Upper lobe of left lung (tissue), 6 donors: ENCODE measurements around the gene DPYSL3. TPM values are rescaled to one million over a fixed set of nuclear protein-coding genes. Genes with fewer than 3 reads are reported as not detected.

Experiments
- ATAC-seq, 2 donors: fragments of 200-7000 bp; cut with Tn5 transposase; one replicate each; pipeline ENCODE4 v1.9.1; 2022; ENCODE audit warnings: mild to moderate bottlenecking in 2 of 2, moderate library complexity in 2 of 2; ENCODE audit not compliant: low FRiP score in 2 of 2
- DNase-seq, 2 donors: peaks; one replicate each; pipeline ENCODE4 v3.0.0-alpha.2; 2019 to 2020
- H3K27ac ChIP-seq, 4 donors: fragments of 200-600 bp; sonication (generic); one replicate each; pipeline ENCODE4 v1.5.1; 2016 to 2019
- H3K27me3 ChIP-seq, 4 donors: fragments of 200-600 bp; sonication (generic); one replicate each; pipeline ENCODE4 v1.5.1; 2017 to 2019
- H3K36me3 ChIP-seq, 4 donors: fragments of 200-600 bp; sonication (generic); one replicate each; pipeline ENCODE4 v1.5.1; 2016 to 2019
- H3K4me1 ChIP-seq, 4 donors: fragments of 200-600 bp; sonication (generic); one replicate each; pipeline ENCODE4 v1.5.1; 2018 to 2019
- H3K4me3 ChIP-seq, 4 donors: fragments of 200-600 bp; sonication (generic); one replicate each; pipeline ENCODE4 v1.5.1; 2017 to 2019; ENCODE audit warnings: mild to moderate bottlenecking in 2 of 4, moderate library complexity in 1 of 4
- H3K9me3 ChIP-seq, 4 donors: fragments of 200-600 bp; sonication (generic); one replicate each; pipeline ENCODE4 v1.5.1; 2018 to 2019
- EP300 ChIP-seq, 4 donors: sonication (generic); formaldehyde crosslinking; IDR thresholded peaks; one replicate each; pipeline ENCODE4 v1.5.1; 2017; ENCODE audit warnings: antibody characterized with exemption in 4 of 4, control low read depth in 2 of 4
- POLR2A ChIP-seq, 4 donors: fragments of 450-650 bp; IDR thresholded peaks; one replicate each; pipeline ENCODE4 v1.5.1; 2016 to 2017; ENCODE audit warnings: antibody characterized with exemption in 4 of 4, mild to moderate bottlenecking in 2 of 4
- POLR2AphosphoS5 ChIP-seq, 2 donors: sonication (generic); formaldehyde crosslinking; IDR thresholded peaks; one replicate each; pipeline ENCODE4 v1.5.1; 2017; ENCODE audit warnings: antibody characterized with exemption in 2 of 2
- WGBS, 2 donors: methylation state at CpG; one replicate each; pipeline ENCODE4 v1.1.5; 2017 to 2018; 5-methylcytosine and 5-hydroxymethylcytosine counted together
- total RNA-seq, 6 donors: library from RNA; depleted of rRNA in 4 of 6; stranded (reverse); fragments of >200 nt in 4 of 6; gene quantifications; one replicate each; pipeline versions ENCODE4 v1.1.0 to v1.2.1, GENCODE V29; 2016 to 2021
- TF ChIP-seq, protein P1 (sequence below), 6 experiments: fragments of 450-650 bp in 4 of 6; fragments of 200-600 bp in 2 of 6; sonication (generic) in 2 of 6; IDR thresholded peaks; one replicate each; pipeline ENCODE4 v1.5.1; 2016 to 2019; ENCODE audit warnings: antibody characterized with exemption in 6 of 6
- donor health status: DM: no; HTN: no; CAD: no; lungs with moderate emphysema.
- donor health status: DM: no; HTN: yes; CAD: no; lungs with severe emphysema.

Gene DPYSL3
- total RNA-seq, 6 donors from 2014 or later = 24.4 to 85.1 (median 40.6) TPM

DNA sequence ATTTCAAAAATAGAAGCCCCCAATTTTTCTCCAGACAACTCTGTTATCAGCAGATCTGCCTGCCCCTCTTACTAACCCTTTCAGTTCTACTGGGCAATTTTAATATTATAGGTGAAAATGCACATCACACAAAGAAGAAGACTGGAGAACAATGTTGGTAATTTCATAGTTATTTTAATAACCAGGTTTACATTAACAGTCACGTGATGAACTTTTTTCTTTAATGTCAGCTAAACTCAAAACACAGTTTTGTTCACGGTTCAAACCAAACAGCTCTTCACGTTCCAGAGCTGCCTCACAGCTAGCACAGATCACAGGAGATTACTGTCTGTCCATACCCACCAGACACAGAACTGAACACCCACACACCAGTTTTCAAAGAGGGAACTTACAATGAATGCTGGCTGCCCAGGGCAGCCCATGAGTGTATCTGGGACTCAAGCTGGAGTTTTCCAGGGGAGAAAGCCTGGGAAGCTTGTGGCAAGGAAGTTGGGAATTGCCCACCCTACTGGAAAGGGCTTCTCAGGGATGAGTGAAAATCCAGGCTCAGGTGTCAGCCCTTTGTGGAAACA, 119.1 kb downstream of the DPYSL3 start:
- TF ChIP-seq POLR2A (IDR thresholded peaks at IDR 0.05) = no peak
- TF ChIP-seq, protein P1, sequence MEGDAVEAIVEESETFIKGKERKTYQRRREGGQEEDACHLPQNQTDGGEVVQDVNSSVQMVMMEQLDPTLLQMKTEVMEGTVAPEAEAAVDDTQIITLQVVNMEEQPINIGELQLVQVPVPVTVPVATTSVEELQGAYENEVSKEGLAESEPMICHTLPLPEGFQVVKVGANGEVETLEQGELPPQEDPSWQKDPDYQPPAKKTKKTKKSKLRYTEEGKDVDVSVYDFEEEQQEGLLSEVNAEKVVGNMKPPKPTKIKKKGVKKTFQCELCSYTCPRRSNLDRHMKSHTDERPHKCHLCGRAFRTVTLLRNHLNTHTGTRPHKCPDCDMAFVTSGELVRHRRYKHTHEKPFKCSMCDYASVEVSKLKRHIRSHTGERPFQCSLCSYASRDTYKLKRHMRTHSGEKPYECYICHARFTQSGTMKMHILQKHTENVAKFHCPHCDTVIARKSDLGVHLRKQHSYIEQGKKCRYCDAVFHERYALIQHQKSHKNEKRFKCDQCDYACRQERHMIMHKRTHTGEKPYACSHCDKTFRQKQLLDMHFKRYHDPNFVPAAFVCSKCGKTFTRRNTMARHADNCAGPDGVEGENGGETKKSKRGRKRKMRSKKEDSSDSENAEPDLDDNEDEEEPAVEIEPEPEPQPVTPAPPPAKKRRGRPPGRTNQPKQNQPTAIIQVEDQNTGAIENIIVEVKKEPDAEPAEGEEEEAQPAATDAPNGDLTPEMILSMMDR (IDR thresholded peaks at IDR 0.05) = no peak
- TF ChIP-seq EP300 (IDR thresholded peaks at IDR 0.05) = no peak
- TF ChIP-seq POLR2AphosphoS5 (IDR thresholded peaks at IDR 0.05) = no peak
- ATAC-seq = no peak
- no peak for DNase-seq
- H3K9me3 ChIP-seq = no peaks in the 10 kb centered on the region
- no peak overlapping the region for H3K4me3 ChIP-seq
- H3K4me1 ChIP-seq = no peaks in the 10 kb centered on the region
- 77 to 87% methylated on average over 3 of the region's 3 CpGs for WGBS, 2 donors
- peaks cover 0 to 16% (median 2%) of the 10 kb centered on the region in 4 donors for H3K36me3 ChIP-seq
- no peak overlapping the region for H3K27ac ChIP-seq
- no peaks in the 10 kb centered on the region for H3K27me3 ChIP-seq

DNA sequence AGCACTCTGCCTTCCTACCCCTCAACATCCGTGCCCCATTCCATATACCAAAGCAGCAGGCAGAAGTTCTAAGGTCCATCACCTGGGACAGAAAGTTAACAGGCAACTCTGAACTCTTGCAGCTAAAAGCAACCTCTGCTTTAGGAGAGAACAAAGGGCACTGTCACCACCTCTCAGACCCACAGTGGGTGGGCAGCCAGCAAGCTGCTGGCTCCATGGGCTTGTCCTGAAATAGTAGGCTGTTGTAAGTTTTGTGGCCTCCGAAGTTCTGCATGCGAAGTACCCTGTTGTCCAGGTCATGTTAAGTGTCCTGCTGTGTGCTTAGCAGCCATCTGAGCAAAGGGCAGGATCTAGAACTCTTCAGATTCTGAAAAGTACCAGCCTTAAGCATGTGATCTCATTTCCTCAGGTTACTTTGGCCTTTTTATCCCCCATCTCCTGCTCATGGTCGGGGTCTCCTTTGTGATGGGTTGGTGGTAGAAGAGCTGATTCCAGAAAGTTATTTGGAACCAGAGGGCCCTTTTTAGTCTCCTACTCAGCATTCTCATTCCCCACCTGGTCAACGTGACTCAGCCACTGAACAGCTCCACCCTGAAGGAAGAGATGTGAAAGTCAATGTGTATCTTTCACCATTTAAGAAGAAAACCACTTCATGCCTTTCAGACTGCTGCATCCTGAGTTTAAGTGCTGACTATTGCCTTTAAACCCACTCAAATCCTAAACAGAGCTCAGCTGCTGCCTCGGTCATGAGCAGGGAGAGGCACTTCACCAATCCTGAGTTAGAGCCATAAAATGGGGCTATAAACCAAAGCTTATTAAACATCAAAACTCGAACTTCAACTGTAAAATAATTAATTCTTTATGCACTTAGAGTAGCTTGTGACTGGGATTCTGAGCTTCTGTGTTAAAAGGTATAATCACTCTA, 121.4 kb downstream of the DPYSL3 start:
- WGBS, 2 donors = 76 to 77% methylated on average over 5 to 7 of the region's 7 CpGs
- H3K4me1 ChIP-seq = no peaks in the 10 kb centered on the region
- DNase-seq (no peak), ATAC-seq (no peak)
- no peak overlapping the region for H3K27ac ChIP-seq
- TF ChIP-seq, protein P1 (IDR thresholded peaks at IDR 0.05) = no peak
- TF ChIP-seq EP300 (IDR thresholded peaks at IDR 0.05) (no peak), POLR2A (IDR thresholded peaks at IDR 0.05) (no peak), POLR2AphosphoS5 (IDR thresholded peaks at IDR 0.05) (no peak)
- peaks cover 0 to 5% (median 2%) of the 10 kb centered on the region in 4 donors for H3K36me3 ChIP-seq
- no peak overlapping the region for H3K4me3 ChIP-seq
- no peaks in the 10 kb centered on the region for H3K9me3 ChIP-seq
- H3K27me3 ChIP-seq = no peaks in the 10 kb centered on the region

DNA sequence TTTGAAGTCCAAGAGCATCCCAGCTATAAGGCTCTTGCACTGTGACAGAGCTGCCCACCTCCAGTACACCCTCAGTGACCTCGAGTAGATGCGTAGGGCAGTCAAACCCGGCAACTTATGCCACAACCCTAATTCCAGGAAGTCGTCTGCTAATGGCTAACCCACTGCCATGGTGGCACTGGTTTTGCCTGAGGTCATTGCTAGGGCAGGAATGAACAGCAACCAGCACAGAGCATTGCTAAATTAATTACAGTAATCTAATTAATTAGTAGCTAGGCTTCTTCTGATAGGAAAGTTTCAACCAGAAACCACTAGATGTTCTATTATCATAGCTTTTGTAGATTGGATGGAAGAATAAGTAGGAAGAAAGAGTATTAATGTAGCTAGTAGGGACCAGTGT, 122.8 kb downstream of the DPYSL3 start:
- H3K27me3 ChIP-seq = no peaks in the 10 kb centered on the region
- no peak for DNase-seq

DNA sequence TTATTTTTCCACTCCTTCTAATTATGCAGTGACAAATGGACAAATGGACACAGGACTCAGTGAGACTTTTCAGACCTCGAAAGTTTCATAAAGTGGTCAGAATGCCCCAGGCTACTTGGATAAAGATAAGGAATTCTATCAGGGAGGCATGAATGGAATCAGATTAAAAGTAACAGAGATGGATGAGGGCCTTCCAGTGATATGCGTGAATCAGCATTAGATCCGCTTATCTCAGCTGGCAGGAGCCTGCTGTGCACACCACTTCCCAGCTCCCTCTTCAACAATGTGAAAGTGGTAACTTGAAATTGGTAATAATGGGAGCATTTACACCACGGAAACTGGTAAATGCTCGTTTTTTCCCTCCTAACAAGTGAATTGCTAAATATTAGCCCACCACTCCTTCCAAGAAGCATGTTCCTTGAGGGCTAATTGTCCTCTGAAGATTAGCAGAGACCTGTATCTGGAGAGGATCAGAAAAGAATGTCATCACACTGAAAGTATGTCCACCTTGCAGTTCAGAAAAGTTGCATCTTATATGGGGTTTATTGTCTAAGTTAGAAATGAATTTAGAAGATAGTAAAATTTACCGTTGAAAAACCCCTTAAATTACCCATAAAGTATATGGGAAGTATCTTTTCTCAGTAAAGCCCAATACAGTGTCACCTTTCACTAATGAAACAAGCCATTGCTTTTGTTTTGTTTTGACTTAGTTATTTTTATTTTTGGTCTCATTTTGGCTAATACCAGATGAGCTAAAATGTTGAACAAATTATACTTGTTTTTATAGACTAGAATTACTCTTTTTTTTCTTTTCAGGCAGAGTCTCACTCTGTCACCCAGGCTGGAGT, 125.3 kb downstream of the DPYSL3 start:
- 73 to 79% methylated on average over 6 of the region's 6 CpGs for WGBS, 2 donors
- DNase-seq = no peak

More for the DNA sequence above, 122.8 kb downstream of the DPYSL3 start:
- WGBS, 2 donors = 76 to 77% methylated on average over 3 to 4 of the region's 4 CpGs
- ATAC-seq = no peak
- no peak overlapping the region for H3K27ac ChIP-seq
- no peaks in the 10 kb centered on the region for H3K9me3 ChIP-seq
- no peaks in the 10 kb centered on the region for H3K36me3 ChIP-seq
- H3K4me3 ChIP-seq = no peak overlapping the region
- H3K4me1 ChIP-seq = no peaks in the 10 kb centered on the region
- TF ChIP-seq POLR2AphosphoS5 (IDR thresholded peaks at IDR 0.05) (no peak), EP300 (IDR thresholded peaks at IDR 0.05) (no peak)
- TF ChIP-seq, protein P1 (IDR thresholded peaks at IDR 0.05) = no peak

More for the DNA sequence above, 125.3 kb downstream of the DPYSL3 start:
- Histone ChIP-seq H3K4me1 (no peaks in the 10 kb centered on the region), H3K36me3 (no peaks in the 10 kb centered on the region), H3K27me3 (no peaks in the 10 kb centered on the region), H3K9me3 (no peaks in the 10 kb centered on the region), H3K4me3 (no peak overlapping the region), H3K27ac (no peak overlapping the region)
- no peak for TF ChIP-seq POLR2AphosphoS5 (IDR thresholded peaks at IDR 0.05)
- TF ChIP-seq, protein P1 (IDR thresholded peaks at IDR 0.05) = no peak
- TF ChIP-seq EP300 (IDR thresholded peaks at IDR 0.05) = no peak
- TF ChIP-seq POLR2A (IDR thresholded peaks at IDR 0.05) = no peak
- no peak for ATAC-seq
